Dedifferentiated amniotic fluid mesenchymal stem cell (primary cell): Measurements from ENCODE around the gene SSBP3.
"Not testable (repeated sequence)": the region's sequence is repeated elsewhere in the genome, so short reads cannot be mapped to it uniquely, and the experiment has no call there.

ENCODE experiments used
- DNase-seq: peaks from one replicate; pipeline ENCODE4 v3.0.0-alpha.2; 2016; ENCODE audit errors: extremely low spot score

SSBP3 gene

GRCh38 chr1:54244655-54245054 is 161.5 kb downstream of the SSBP3 start:
- DNase-seq = no peak

- no peak for DNase-seq
These were observed 163.2 kb downstream of the SSBP3 start for GRCh38 chr1:54243022-54243421.

GRCh38 chr1:54241364-54241763 is 164.8 kb downstream of the SSBP3 start:
- DNase-seq = no peak

- DNase-seq = no peak
These were observed 165.4 kb downstream of the SSBP3 start for GRCh38 chr1:54240741-54241335.

GRCh38 chr1:54239631-54240031 is 166.6 kb downstream of the SSBP3 start:
- DNase-seq = no peak

GRCh38 chr1:54239035-54239383 is 167.2 kb downstream of the SSBP3 start:
- no peak for DNase-seq

- no peak for DNase-seq
These were observed 167.7 kb downstream of the SSBP3 start for GRCh38 chr1:54238353-54239034.

- DNase-seq = no peak
These were observed 168.6 kb downstream of the SSBP3 start for GRCh38 chr1:54237586-54237985.

GRCh38 chr1:54234284-54234683 is 171.9 kb downstream of the SSBP3 start:
- no peak for DNase-seq

- not testable (repeated sequence) for DNase-seq
These were observed 173.0 kb downstream of the SSBP3 start for GRCh38 chr1:54233196-54233595.

GRCh38 chr1:54230507-54231339 is 175.5 kb downstream of the SSBP3 start:
- no peak for DNase-seq

GRCh38 chr1:54229281-54229891 is 176.8 kb downstream of the SSBP3 start:
- no peak for DNase-seq

GRCh38 chr1:54228638-54229079 is 177.5 kb downstream of the SSBP3 start:
- DNase-seq = no peak

GRCh38 chr1:54227891-54228310 is 178.3 kb downstream of the SSBP3 start:
- no peak for DNase-seq

GRCh38 chr1:54227091-54227602 is 179.0 kb downstream of the SSBP3 start:
- no peak for DNase-seq

- no peak for DNase-seq
These were observed 180.1 kb downstream of the SSBP3 start for GRCh38 chr1:54225986-54226559.

GRCh38 chr1:54225378-54225777 is 180.8 kb downstream of the SSBP3 start:
- no peak for DNase-seq

- DNase-seq = no peak
These were observed 182.0 kb downstream of the SSBP3 start for GRCh38 chr1:54224233-54224632.

- no peak for DNase-seq
These were observed 182.6 kb downstream of the SSBP3 start for GRCh38 chr1:54223441-54224202.

GRCh38 chr1:54222711-54223110 is 183.5 kb downstream of the SSBP3 start:
- DNase-seq = no peak

GRCh38 chr1:54221867-54222484 is 184.2 kb downstream of the SSBP3 start:
- DNase-seq = no peak
